ENCODE data around the gene ASTN2.
A peak's percentile ranks its signal among the peaks of the same experiment; 100 is the strongest.

ASTN2 gene

DNA sequence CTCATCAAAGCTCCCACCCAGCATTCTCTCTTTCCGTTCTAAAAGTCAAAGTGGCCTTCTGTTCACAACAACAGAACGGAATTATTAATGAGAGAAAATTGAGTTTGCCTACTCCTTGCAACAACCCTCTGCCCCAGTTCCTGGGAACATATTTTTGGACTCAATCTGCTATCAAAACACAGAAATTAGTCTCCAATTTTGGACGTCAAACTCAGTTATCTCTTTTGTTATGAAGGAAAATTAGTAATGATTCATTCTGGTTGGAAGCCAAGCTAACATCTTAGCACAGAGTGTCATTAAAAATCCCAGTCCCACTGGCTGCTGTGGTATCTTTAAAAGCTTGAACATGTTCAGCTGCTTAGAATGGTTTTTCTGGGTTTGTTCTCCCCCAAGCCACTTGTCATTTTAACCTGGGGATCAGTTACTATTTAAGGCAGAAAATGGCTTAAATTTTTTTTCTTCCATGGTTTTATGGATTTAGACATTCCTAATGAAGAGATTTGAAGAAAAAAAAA lies 384.5 kb downstream of the ASTN2 start:
- TF ChIP-seq, protein P1, sequence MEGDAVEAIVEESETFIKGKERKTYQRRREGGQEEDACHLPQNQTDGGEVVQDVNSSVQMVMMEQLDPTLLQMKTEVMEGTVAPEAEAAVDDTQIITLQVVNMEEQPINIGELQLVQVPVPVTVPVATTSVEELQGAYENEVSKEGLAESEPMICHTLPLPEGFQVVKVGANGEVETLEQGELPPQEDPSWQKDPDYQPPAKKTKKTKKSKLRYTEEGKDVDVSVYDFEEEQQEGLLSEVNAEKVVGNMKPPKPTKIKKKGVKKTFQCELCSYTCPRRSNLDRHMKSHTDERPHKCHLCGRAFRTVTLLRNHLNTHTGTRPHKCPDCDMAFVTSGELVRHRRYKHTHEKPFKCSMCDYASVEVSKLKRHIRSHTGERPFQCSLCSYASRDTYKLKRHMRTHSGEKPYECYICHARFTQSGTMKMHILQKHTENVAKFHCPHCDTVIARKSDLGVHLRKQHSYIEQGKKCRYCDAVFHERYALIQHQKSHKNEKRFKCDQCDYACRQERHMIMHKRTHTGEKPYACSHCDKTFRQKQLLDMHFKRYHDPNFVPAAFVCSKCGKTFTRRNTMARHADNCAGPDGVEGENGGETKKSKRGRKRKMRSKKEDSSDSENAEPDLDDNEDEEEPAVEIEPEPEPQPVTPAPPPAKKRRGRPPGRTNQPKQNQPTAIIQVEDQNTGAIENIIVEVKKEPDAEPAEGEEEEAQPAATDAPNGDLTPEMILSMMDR (IDR thresholded peaks at IDR 0.05; ENCODE audit: insufficient read depth, missing control alignments), result no peak
- FAIRE-seq, result no peak

DNA sequence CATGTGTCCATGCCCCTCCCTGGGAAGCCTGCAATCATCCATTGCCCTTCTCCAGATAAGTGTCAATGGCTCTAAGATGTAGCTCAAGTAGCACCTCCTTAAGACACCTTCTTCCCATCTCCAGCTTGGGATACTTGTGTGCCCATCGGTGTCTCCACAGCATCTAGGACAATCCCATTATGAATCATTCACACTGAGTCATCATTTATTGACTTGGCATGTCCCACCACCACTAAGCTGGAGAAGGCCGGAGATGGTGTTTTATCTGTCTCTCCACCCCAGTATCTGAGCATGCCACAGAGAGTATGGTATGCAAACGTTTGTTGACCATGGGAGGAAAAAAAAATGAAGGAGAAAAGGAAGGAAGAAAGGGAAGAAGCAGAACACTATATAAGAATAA lies 385.5 kb downstream of the ASTN2 start:
- no peak for DNase-seq (ENCODE audit: insufficient read length, low spot score)
- FAIRE-seq, result no peak
- TF ChIP-seq, protein P1 (IDR thresholded peaks at IDR 0.05; ENCODE audit: insufficient read depth, missing control alignments), result no peak

More for the DNA sequence above, 384.5 kb downstream of the ASTN2 start:
- no peak for DNase-seq (ENCODE audit: insufficient read length, low spot score)

DNA sequence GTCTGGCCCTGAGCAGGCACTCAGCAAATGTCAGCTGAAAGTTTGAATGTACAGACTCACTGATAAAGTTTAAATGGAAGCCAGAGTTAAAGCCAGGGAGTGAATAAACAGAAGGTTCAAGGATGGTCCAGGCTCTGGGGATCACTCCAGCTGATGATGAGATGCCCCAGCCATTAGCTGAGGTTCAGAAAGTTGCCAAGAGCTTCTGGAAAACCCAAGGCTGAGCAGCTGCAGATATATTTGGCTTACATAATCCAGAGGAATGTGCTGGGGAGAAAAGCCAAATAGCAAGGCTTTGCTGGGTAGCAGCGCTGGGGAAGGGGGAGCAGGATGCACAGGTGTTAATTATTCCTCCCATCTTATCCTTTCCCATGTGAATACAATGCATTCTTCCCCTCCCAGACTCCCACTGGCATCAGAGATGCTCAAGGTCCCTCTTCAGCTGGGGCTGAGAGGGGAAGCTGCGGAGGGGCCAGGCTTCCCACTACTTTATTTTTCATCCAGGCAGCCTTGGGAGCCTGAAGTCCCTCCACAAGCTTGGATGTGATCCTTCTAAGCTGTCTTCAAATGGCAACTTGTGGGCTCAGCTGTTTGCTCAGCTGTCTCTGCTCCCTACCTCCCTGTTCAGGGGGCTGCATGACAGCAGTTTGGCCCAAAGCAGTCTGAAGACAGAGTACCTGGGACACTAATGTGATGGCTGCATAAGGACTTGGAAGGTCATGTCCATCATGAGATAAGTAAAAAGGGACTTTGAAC lies 386.6 kb downstream of the ASTN2 start:
- DNase-seq (ENCODE audit: insufficient read length, low spot score), result no peak
- no peak for FAIRE-seq
- TF ChIP-seq, protein P1 (IDR thresholded peaks at IDR 0.05; ENCODE audit: insufficient read depth, missing control alignments), result no peak

DNA sequence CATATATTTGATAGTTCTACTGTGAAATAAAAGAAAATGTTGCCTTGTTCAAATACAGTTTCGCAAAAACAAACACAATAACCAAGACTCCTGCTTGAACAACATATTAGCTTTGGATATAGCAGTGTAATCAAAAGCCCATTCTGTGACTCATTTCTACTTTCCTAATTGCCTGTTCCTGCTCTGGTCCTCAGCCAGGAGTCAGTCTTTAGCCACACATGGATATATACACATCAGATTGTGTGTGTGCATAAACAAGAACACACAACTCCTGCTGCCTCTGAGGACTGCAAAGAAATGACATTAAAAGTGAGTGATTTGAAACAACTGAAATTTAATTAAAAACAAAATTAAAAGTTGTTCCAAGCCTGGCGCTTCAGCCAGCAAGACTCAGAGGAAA lies 393.0 kb downstream of the ASTN2 start:
- FAIRE-seq (no peak), DNase-seq (ENCODE audit: insufficient read length, low spot score) (no peak)
- TF ChIP-seq, protein P1 (IDR thresholded peaks at IDR 0.05; ENCODE audit: insufficient read depth, missing control alignments), result peak; percentile 17

DNA sequence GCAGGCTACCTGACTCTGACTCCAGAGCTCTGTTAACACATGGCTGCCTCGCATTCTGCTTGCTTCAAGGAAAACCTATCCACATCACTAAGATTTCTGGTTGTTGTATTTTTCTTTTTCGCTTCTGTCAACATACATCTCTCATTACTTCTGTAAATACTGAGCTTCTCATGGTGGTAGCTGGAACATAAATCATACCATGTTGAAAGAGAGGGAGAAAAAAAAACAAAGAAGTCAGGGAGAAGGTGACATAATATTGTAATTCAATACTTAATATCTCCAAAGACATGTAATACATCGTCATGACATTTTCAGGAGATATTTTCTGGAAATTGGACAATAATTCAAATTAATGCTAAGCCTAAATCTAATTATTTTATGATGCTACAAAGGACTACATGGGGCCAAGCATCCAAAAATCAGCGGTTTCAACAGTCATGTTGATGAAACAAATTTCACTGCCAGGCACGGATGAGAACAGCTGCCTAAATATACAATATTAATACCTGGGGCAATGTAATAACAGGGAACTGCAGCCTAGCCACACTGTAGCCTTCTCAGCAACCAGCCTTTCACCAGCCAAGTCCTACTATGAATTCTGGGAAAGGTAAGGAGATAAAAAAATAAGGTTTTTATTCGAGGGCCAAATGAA lies 395.8 kb downstream of the ASTN2 start:
- TF ChIP-seq, protein P1 (IDR thresholded peaks at IDR 0.05; ENCODE audit: insufficient read depth, missing control alignments), result no peak
- DNase-seq (ENCODE audit: insufficient read length, low spot score) (no peak), FAIRE-seq (no peak)

DNA sequence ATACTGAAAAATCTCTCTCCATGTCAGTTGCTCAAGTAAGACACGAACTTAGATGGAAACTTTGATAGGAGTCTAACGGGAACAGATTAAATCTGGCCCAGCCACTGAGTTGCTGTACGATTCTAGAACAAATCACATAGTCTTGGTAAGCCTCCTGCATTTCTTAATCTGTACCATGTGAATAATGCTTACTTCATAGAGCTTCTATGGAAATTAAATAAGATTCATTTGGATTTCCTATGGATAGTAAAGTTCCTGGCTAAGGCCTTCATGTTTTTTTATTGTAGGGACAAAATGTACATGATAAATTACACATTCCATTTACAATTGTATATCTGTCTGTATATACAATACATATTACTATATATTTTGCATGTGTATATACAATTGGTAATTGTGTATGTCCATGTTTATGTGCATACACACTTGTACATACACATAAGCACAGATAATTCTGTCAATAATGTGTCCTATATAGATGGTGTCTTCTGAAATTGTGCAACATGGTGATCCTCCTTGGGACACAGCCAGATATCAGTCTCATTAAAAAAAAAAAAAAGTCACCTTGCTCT lies 397.4 kb downstream of the ASTN2 start:
- TF ChIP-seq, protein P1 (IDR thresholded peaks at IDR 0.05; ENCODE audit: insufficient read depth, missing control alignments), result no peak
- DNase-seq (ENCODE audit: insufficient read length, low spot score) (no peak), FAIRE-seq (no peak)
